Ramos (cell line): ENCODE measurements around the gene HSBP1.

ENCODE experiments used
- in situ Hi-C: fragments of 300-500 bp; cut with MboI; formaldehyde crosslinking; loops from one replicate; pipeline ENCODE4 v1.14.3; 2022; ENCODE audit warnings: low sequenced_read_pairs; ENCODE audit not compliant: unreplicated experiment

Gene HSBP1

GRCh38 chr16:83835586-83836566 lies 28.1 kb downstream of the HSBP1 start:
- in situ Hi-C loops, result no loop called here

- in situ Hi-C loops, result no loop called here
These were observed 29.8 kb downstream of the HSBP1 start for GRCh38 chr16:83837566-83837965.

GRCh38 chr16:83838151-83838550 lies 30.4 kb downstream of the HSBP1 start:
- in situ Hi-C loops, result no loop called here

- in situ Hi-C loops, result no loop called here
These were observed 31.8 kb downstream of the HSBP1 start for GRCh38 chr16:83839561-83839960.

GRCh38 chr16:83840060-83840617 lies 32.4 kb downstream of the HSBP1 start:
- in situ Hi-C loops, result no loop called here

- in situ Hi-C loops, result no loop called here
These were observed 34.5 kb downstream of the HSBP1 start for GRCh38 chr16:83842291-83842690.

GRCh38 chr16:83842756-83843507 lies 35.2 kb downstream of the HSBP1 start:
- in situ Hi-C loops, result no loop called here

GRCh38 chr16:83843657-83844056 lies 35.9 kb downstream of the HSBP1 start:
- in situ Hi-C loops, result no loop called here

- in situ Hi-C loops, result no loop called here
These were observed 37.5 kb downstream of the HSBP1 start for GRCh38 chr16:83845263-83845662.

- in situ Hi-C loops, result no loop called here
These were observed 39.8 kb downstream of the HSBP1 start for GRCh38 chr16:83847371-83848225.

- in situ Hi-C loops, result no loop called here
These were observed 41.6 kb downstream of the HSBP1 start for GRCh38 chr16:83849421-83849820.

GRCh38 chr16:83850947-83851346 lies 43.2 kb downstream of the HSBP1 start:
- in situ Hi-C loops, result no loop called here

- in situ Hi-C loops, result no loop called here
These were observed 43.7 kb downstream of the HSBP1 start for GRCh38 chr16:83851473-83851872.

- in situ Hi-C loops, result no loop called here
These were observed 45.0 kb downstream of the HSBP1 start for GRCh38 chr16:83852774-83853173.

GRCh38 chr16:83853834-83854233 lies 46.1 kb downstream of the HSBP1 start:
- in situ Hi-C loops, result no loop called here

- in situ Hi-C loops, result no loop called here
These were observed 46.6 kb downstream of the HSBP1 start for GRCh38 chr16:83854420-83854819.

- in situ Hi-C loops, result no loop called here
These were observed 49.0 kb downstream of the HSBP1 start for GRCh38 chr16:83856792-83857191.

- in situ Hi-C loops, result no loop called here
These were observed 51.5 kb downstream of the HSBP1 start for GRCh38 chr16:83859265-83859664.

GRCh38 chr16:83862661-83863060 lies 54.9 kb downstream of the HSBP1 start:
- in situ Hi-C loops, result no loop called here

GRCh38 chr16:83863682-83864081 lies 55.9 kb downstream of the HSBP1 start:
- in situ Hi-C loops, result no loop called here
